HCT116 (cell line): Measurements from ENCODE around the gene IRF2BP1. TPM values are rescaled to one million over a fixed set of nuclear protein-coding genes. Genes with fewer than 3 reads are reported as not detected.
A peak's percentile ranks its signal among the peaks of the same experiment; 100 is the strongest.

Source experiments
- ATAC-seq: fragments of 200-7000 bp; cut with Tn5 transposase; 2 replicates; pipeline ENCODE4 v1.9.1; 2020; ENCODE audit warnings: mild to moderate bottlenecking, moderate library complexity
- BruUV-seq: library from RNA; stranded (reverse); fragments of 400-500 nt; replicated peaks from 2 replicates; lab custom pipeline; 2021; lab: Mats Ljungman, UMichigan
- CTCF ChIA-PET: fragments of 300-600 bp; sonication (Branson Sonifier 250); formaldehyde crosslinking; loops from one replicate; lab custom pipeline; 2021; ENCODE audit warnings: antibody characterized with exemption; lab: Charles Lee
- POLR2A ChIA-PET: fragments of 300-600, 350-600 bp; sonication (Branson Sonifier 250); formaldehyde crosslinking; loops from one replicate; lab custom pipeline; 2021; ENCODE audit warnings: antibody characterized with exemption; lab: Charles Lee
- RAD21 ChIA-PET, 2 experiments: fragments of 300-600 bp; sonication (Branson Sonifier 250); formaldehyde crosslinking; loops; one replicate each; lab custom pipeline; 2023; ENCODE audit warnings: low total read pairs in 2 of 2; ENCODE audit not compliant: uncharacterized antibody in 2 of 2, unreplicated experiment in 2 of 2, low non-redundant PET in 1 of 2; lab: Charles Lee
- DNase-seq: peaks from one replicate; pipeline ENCODE4 v3.0.0-alpha.2; 2010; ENCODE audit warnings: low read depth, low spot score
- H2AFZ ChIP-seq: fragments of 200-600 bp; shearing (Covaris generic), sonication (generic); 2 replicates; pipeline ENCODE4 v1.6.1; 2017; ENCODE audit warnings: low read depth, mixed run types, mixed read lengths, antibody characterized with exemption, low read length; ENCODE audit not compliant: poor library complexity, severe bottlenecking
- H3K27ac ChIP-seq: 2 replicates; pipeline ENCODE4 v1.5.1; 2012; ENCODE audit warnings: low read depth, low read length
- H3K27me3 ChIP-seq: fragments of 200-600 bp; sonication (generic); 2 replicates; pipeline ENCODE4 v1.6.1; 2016; ENCODE audit warnings: mixed run types, low read length, mixed read lengths; ENCODE audit not compliant: insufficient read depth
- H3K36me3 ChIP-seq, 2 experiments: fragments of 200-500 bp in 1 of 2; fragments of 200-600 bp in 1 of 2; sonication (Bioruptor generic) in 1 of 2; sonication (generic) in 1 of 2; 2 replicates each; pipeline versions ENCODE4 v1.5.1 to v1.6.1; 2014 to 2016; ENCODE audit warnings: low read length in 2 of 2, inconsistent platforms in 1 of 2, mixed read lengths in 1 of 2, mixed run types in 1 of 2; ENCODE audit not compliant: insufficient read depth in 2 of 2, control insufficient read depth in 1 of 2
- H3K4me1 ChIP-seq, 2 experiments: fragments of 200-600 bp in 1 of 2; sonication (generic) in 1 of 2; 2 replicates each; pipeline versions ENCODE4 v1.5.1 to v1.6.1; 2012 to 2017; ENCODE audit warnings: low read length in 2 of 2, inconsistent platforms in 1 of 2, mild to moderate bottlenecking in 1 of 2, mixed read lengths in 1 of 2, mixed run types in 1 of 2, moderate library complexity in 1 of 2; ENCODE audit not compliant: insufficient read depth in 2 of 2, control insufficient read depth in 1 of 2
- H3K4me2 ChIP-seq: fragments of 200-600 bp; sonication (generic); 2 replicates; pipeline ENCODE4 v1.6.1; 2017; ENCODE audit warnings: mixed run types, low read length, mixed read lengths
- H3K4me3 ChIP-seq, 2 experiments: fragments of 200-600 bp in 1 of 2; sonication (generic) in 1 of 2; replicated peaks in 1 of 2; 2 replicates each; pipeline ENCODE4 v1.5.1; 2011 to 2016; ENCODE audit warnings: low read length in 2 of 2, control low read depth in 1 of 2, low read depth in 1 of 2, mild to moderate bottlenecking in 1 of 2, mixed read lengths in 1 of 2, mixed run types in 1 of 2
- H3K79me2 ChIP-seq: fragments of 200-600 bp; sonication (generic); 2 replicates; pipeline ENCODE4 v1.6.1; 2017; ENCODE audit warnings: mild to moderate bottlenecking, mixed run types, low read length, moderate library complexity, mixed read lengths; ENCODE audit not compliant: insufficient read depth
- H3K9ac ChIP-seq: fragments of 200-600 bp; sonication (generic); 2 replicates; pipeline ENCODE4 v1.6.1; 2016; ENCODE audit warnings: low read length, mixed read lengths
- H3K9me2 ChIP-seq: fragments of 200-600 bp; sonication (generic), shearing (Covaris generic); 2 replicates; pipeline ENCODE4 v1.6.1; 2017; ENCODE audit warnings: mixed run types, mild to moderate bottlenecking, moderate library complexity; ENCODE audit not compliant: insufficient read depth
- H3K9me3 ChIP-seq, 2 experiments: fragments of 200-500 bp in 1 of 2; fragments of 200-600 bp in 1 of 2; sonication (Bioruptor generic) in 1 of 2; sonication (generic) in 1 of 2; 2 replicates each; pipeline ENCODE4 v1.6.1; 2014 to 2017; ENCODE audit warnings: low read length in 2 of 2, mixed read lengths in 2 of 2, inconsistent platforms in 1 of 2, low read depth in 1 of 2, mild to moderate bottlenecking in 1 of 2, mixed run types in 1 of 2, moderate library complexity in 1 of 2; ENCODE audit not compliant: control insufficient read depth in 1 of 2, insufficient read depth in 1 of 2
- H4K20me1 ChIP-seq: fragments of 200-600 bp; sonication (generic), shearing (Covaris generic); 2 replicates; pipeline ENCODE4 v1.6.1; 2017; ENCODE audit warnings: mixed run types, mild to moderate bottlenecking, moderate library complexity; ENCODE audit not compliant: insufficient read depth
- CBX3 ChIP-seq: IDR thresholded peaks from 2 replicates; pipeline ENCODE4 v1.6.1; 2012; ENCODE audit warnings: low read depth
- POLR2A ChIP-seq: IDR thresholded peaks from 2 replicates; pipeline ENCODE4 v1.7.0; 2011; ENCODE audit warnings: borderline replicate concordance; ENCODE audit not compliant: insufficient read depth, insufficient read length; ENCODE audit errors: extremely low read depth
- SP1 ChIP-seq: IDR thresholded peaks from 2 replicates; pipeline ENCODE4 v1.6.1; 2012; ENCODE audit warnings: low read depth
- ZFX ChIP-seq: fragments of 450-650 bp; IDR thresholded peaks from 2 replicates; pipeline ENCODE4 v1.6.1; 2017
- intact Hi-C: fragments of 100-400 bp; cut with micrococcal nuclease; formaldehyde crosslinking; loops from 2 replicates; pipeline ENCODE4 v1.10.0; 2022
- total RNA-seq: library from RNA; stranded (reverse); gene quantifications from one replicate; pipeline ENCODE4 v1.2.1, GENCODE V29; 2021; ENCODE audit not compliant: unreplicated experiment

The IRF2BP1 gene
- total RNA-seq, 1 experiment from 2014 or later, result 33.9 TPM

GRCh38 chr19:45889210-45889885 lies 3.4 kb upstream of the IRF2BP1 start:
- Histone ChIP-seq H3K4me1 (peaks cover 5 to 14% of the 10 kb centered on the region in 2 experiments; a peak in 3 of 4 replicates), H3K9me2 (no peaks in the 10 kb centered on the region), H3K27ac (no peak overlapping the region), H3K9me3 (no peaks in the 10 kb centered on the region), H3K27me3 (no peaks in the 10 kb centered on the region), H3K9ac (no peak overlapping the region), H2AFZ (no peak overlapping the region), H3K36me3 (no peaks in the 10 kb centered on the region), H4K20me1 (no peaks in the 10 kb centered on the region), H3K4me2 (no peak overlapping the region), H3K79me2 (peaks cover 10% of the 10 kb centered on the region), H3K4me3 (no peak overlapping the region)
- no TSS peak for BruUV-seq
- ATAC-seq (no peak), DNase-seq (no peak)
- intact Hi-C loops, result no loop called here
- CTCF ChIA-PET, result no interaction called here
- POLR2A ChIA-PET, result no interaction called here
- no peak for TF ChIP-seq POLR2A
- RAD21 ChIA-PET, result no interaction called here

- TSS peak; percentile 87 for BruUV-seq
- no peaks in the 10 kb centered on the region for H3K36me3 ChIP-seq
- CTCF ChIA-PET, result interaction anchor here (1.3 kb wide), 1 partner anchor 118 kb away, joined by 5 read pairs; no protein-coding TSS in a partner anchor
- RAD21 ChIA-PET, result interaction anchor here in 1 of 2 experiments (1.0 kb wide), 1 partner anchor 15 kb away, joined by 3 read pairs; the partner anchor contains the start of gene MYPOP
- peak overlapping the region; percentile 82 for H3K9ac ChIP-seq
- ATAC-seq (no peak), DNase-seq (no peak)
- TF ChIP-seq POLR2A (no peak), ZFX (0 out of 2 replicates have a peak, but pooled peaks have one; percentile 13), SP1 (no peak), CBX3 (no peak)
- intact Hi-C loops, result loop anchor here (2.0 kb wide), 1 partner anchor 16 kb away; the partner anchor contains the start of gene MYPOP
- H3K27me3 ChIP-seq, result no peaks in the 10 kb centered on the region
- POLR2A ChIA-PET, result interaction anchor here (1.2 kb wide), 2 partner anchors 17 to 24 kb away, joined by 3 to 6 read pairs; partner anchors contain the start of gene FOXA3
- H3K4me2 ChIP-seq, result peak overlapping the region; percentile 89
- H3K9me3 ChIP-seq, result no peaks in the 10 kb centered on the region
- no peak overlapping the region for H2AFZ ChIP-seq
- H3K9me2 ChIP-seq, result no peaks in the 10 kb centered on the region
- H3K79me2 ChIP-seq, result peaks cover 15% of the 10 kb centered on the region
- peak overlapping the region; percentile 91 for H3K27ac ChIP-seq
- peaks cover 12 to 33% of the 10 kb centered on the region in 2 experiments for H3K4me1 ChIP-seq
- no peaks in the 10 kb centered on the region for H4K20me1 ChIP-seq
- H3K4me3 ChIP-seq, result peak overlapping the region; percentile 71 to 75
Measured at GRCh38 chr19:45887200-45887710, 1.3 kb upstream of the IRF2BP1 start.
